ENCODE results near the gene LSM11.

GRCh38 chr5:157785801-157786200, 42.3 kb downstream of the LSM11 start:
- TF ChIP-seq POLR2A (IDR thresholded peaks at IDR 0.05), result no peak
- no peak for TF ChIP-seq CTCF (IDR thresholded peaks at IDR 0.05)
